CD4-positive, alpha-beta T cell treated with Interleukin-4 for 4 hours (primary cell): ENCODE measurements around the gene CHST8.

ENCODE experiments used
- DNase-seq: peaks from one replicate; pipeline ENCODE4 v3.0.0-alpha.2; 2020

CHST8 gene

GRCh38 chr19:33618884-33619283 lies 2.9 kb upstream of the CHST8 start:
- DNase-seq, result no peak

- no peak for DNase-seq
Measured at GRCh38 chr19:33620611-33621010, 1.1 kb upstream of the CHST8 start.

GRCh38 chr19:33621065-33621785 lies 528 bp upstream of the CHST8 start:
- no peak for DNase-seq

- DNase-seq, result no peak
Measured at GRCh38 chr19:33622505-33622808, 704 bp downstream of the CHST8 start.

GRCh38 chr19:33622809-33623511 lies 1.2 kb downstream of the CHST8 start:
- no peak for DNase-seq

- DNase-seq, result no peak
Measured at GRCh38 chr19:33624586-33624985, 2.8 kb downstream of the CHST8 start.

GRCh38 chr19:33627526-33627925 lies 5.8 kb downstream of the CHST8 start:
- no peak for DNase-seq

- DNase-seq, result no peak
Measured at GRCh38 chr19:33627962-33628839, 6.4 kb downstream of the CHST8 start.

GRCh38 chr19:33628921-33629825 lies 7.4 kb downstream of the CHST8 start:
- DNase-seq, result no peak

- DNase-seq, result no peak
Measured at GRCh38 chr19:33629826-33630375, 8.1 kb downstream of the CHST8 start.

- no peak for DNase-seq
Measured at GRCh38 chr19:33630880-33631608, 9.3 kb downstream of the CHST8 start.

- no peak for DNase-seq
Measured at GRCh38 chr19:33631609-33631973, 9.8 kb downstream of the CHST8 start.

- DNase-seq, result no peak
Measured at GRCh38 chr19:33634361-33635091, 12.8 kb downstream of the CHST8 start.

GRCh38 chr19:33638167-33639034 lies 16.6 kb downstream of the CHST8 start:
- DNase-seq, result no peak

- no peak for DNase-seq
Measured at GRCh38 chr19:33639035-33639681, 17.4 kb downstream of the CHST8 start.

GRCh38 chr19:33640773-33641172 lies 19.0 kb downstream of the CHST8 start:
- no peak for DNase-seq

GRCh38 chr19:33641261-33641660 lies 19.5 kb downstream of the CHST8 start:
- no peak for DNase-seq

GRCh38 chr19:33641956-33642498 lies 20.3 kb downstream of the CHST8 start:
- no peak for DNase-seq

- no peak for DNase-seq
Measured at GRCh38 chr19:33644284-33644836, 22.6 kb downstream of the CHST8 start.
